HEK293 (cell line): ENCODE measurements around the gene TMEM184C.

Experiments used
- ZNF223 ChIP-seq: fragments of 450-650 bp; formaldehyde crosslinking; IDR thresholded peaks from 2 replicates; pipeline ENCODE4 v1.5.1; 2016; ENCODE audit warnings: missing biosample characterization, missing genetic modification characterization
- ZNF624 ChIP-seq: fragments of 450-650 bp; formaldehyde crosslinking; IDR thresholded peaks from 2 replicates; pipeline ENCODE4 v1.5.1; 2017; ENCODE audit warnings: missing biosample characterization, missing genetic modification characterization
- TF ChIP-seq, protein P1 (sequence below): fragments of 450-650 bp; formaldehyde crosslinking; IDR thresholded peaks from 2 replicates; pipeline ENCODE4 v1.5.1; 2016; ENCODE audit warnings: missing biosample characterization, missing genetic modification characterization, low read depth

DNA sequence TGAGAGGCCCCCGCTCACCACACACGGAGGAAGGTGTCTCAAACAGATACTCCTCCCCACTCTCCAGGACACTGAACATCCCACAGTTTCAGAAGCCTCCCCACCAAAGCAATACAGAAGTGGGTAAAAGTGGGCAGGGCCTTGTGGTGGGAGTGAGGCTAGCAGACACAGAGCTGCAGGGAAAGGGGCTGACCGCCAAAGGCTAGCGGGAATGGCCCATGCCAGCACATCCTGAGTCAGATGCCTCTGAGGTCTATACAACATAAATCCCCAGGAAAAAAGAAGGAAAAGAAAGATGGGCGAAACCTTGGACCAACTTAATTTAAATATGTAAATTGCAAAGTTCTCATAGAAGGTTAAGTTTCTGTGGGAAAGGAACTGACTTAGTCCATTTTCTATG is 92.8 kb downstream of the TMEM184C start:
- TF ChIP-seq ZNF624 (tag by site-specific recombination) (no peak), ZNF223 (tag by site-specific recombination) (no peak)
- TF ChIP-seq, protein P1, sequence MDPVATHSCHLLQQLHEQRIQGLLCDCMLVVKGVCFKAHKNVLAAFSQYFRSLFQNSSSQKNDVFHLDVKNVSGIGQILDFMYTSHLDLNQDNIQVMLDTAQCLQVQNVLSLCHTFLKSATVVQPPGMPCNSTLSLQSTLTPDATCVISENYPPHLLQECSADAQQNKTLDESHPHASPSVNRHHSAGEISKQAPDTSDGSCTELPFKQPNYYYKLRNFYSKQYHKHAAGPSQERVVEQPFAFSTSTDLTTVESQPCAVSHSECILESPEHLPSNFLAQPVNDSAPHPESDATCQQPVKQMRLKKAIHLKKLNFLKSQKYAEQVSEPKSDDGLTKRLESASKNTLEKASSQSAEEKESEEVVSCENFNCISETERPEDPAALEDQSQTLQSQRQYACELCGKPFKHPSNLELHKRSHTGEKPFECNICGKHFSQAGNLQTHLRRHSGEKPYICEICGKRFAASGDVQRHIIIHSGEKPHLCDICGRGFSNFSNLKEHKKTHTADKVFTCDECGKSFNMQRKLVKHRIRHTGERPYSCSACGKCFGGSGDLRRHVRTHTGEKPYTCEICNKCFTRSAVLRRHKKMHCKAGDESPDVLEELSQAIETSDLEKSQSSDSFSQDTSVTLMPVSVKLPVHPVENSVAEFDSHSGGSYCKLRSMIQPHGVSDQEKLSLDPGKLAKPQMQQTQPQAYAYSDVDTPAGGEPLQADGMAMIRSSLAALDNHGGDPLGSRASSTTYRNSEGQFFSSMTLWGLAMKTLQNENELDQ (tag by site-specific recombination) = no peak
